H1 (cell line): ENCODE measurements around the gene NOL8. TPM values are rescaled to one million over a fixed set of nuclear protein-coding genes. Genes with fewer than 3 reads are reported as not detected.

ENCODE experiments used
- CTCF ChIA-PET: fragments of 300-600 bp; sonication (Branson Sonifier 250); formaldehyde crosslinking; loops from one replicate; lab custom pipeline; 2021; ENCODE audit not compliant: partially characterized antibody; lab: Charles Lee
- POLR2A ChIA-PET: fragments of 300-600 bp; sonication (Branson Sonifier 250); formaldehyde crosslinking; loops from one replicate; lab custom pipeline; 2021; ENCODE audit warnings: inconsistent platforms; ENCODE audit not compliant: partially characterized antibody; lab: Charles Lee
- DNase-seq, 2 experiments: peaks; one replicate each; pipeline versions ENCODE4 v3.0.0 to v3.0.0-alpha.2; 2010 to 2022; ENCODE audit warnings: low spot score in 2 of 2, low read depth in 1 of 2, mixed read lengths in 1 of 2
- FAIRE-seq: peaks from 2 replicates; lab custom pipeline; 2011; peaks lifted over from hg19 to GRCh38; lab: Jason Lieb, UNC
- H2AFZ ChIP-seq: 2 replicates; pipeline ENCODE4 v1.8.1; 2012; ENCODE audit warnings: low read length, inconsistent platforms
- H2AK5ac ChIP-seq: 2 replicates; pipeline ENCODE4 v1.6.1; 2013; ENCODE audit warnings: low read depth, low read length
- H2BK120ac ChIP-seq: replicated peaks from 2 replicates; pipeline ENCODE3; 2013; ENCODE audit warnings: low read depth, low read length, inconsistent platforms
- H2BK12ac ChIP-seq: 2 replicates; pipeline ENCODE4 v1.6.1; 2013; ENCODE audit warnings: low read depth, low read length
- H2BK15ac ChIP-seq: 2 replicates; pipeline ENCODE4 v1.6.1; 2013; ENCODE audit warnings: low read length
- H2BK20ac ChIP-seq: 2 replicates; pipeline ENCODE4 v1.6.1; 2013; ENCODE audit warnings: low read length
- H2BK5ac ChIP-seq: 2 replicates; pipeline ENCODE4 v1.6.1; 2013; ENCODE audit warnings: low read depth, low read length
- H3K14ac ChIP-seq: 2 replicates; pipeline ENCODE4 v1.6.1; 2013; ENCODE audit warnings: inconsistent platforms; ENCODE audit not compliant: insufficient read length
- H3K18ac ChIP-seq: 2 replicates; pipeline ENCODE4 v1.6.1; 2013; ENCODE audit warnings: low read length; ENCODE audit errors: extremely low read depth
- H3K23ac ChIP-seq: 2 replicates; pipeline ENCODE4 v1.6.1; 2013; ENCODE audit warnings: inconsistent platforms; ENCODE audit not compliant: insufficient read length
- H3K23me2 ChIP-seq: 2 replicates; pipeline ENCODE4 v1.6.1; 2013; ENCODE audit warnings: low read depth, low read length
- H3K27ac ChIP-seq: 2 replicates; pipeline ENCODE4 v1.6.1; 2011; ENCODE audit warnings: low read depth, low read length, inconsistent platforms
- H3K27me3 ChIP-seq, 4 experiments: replicated peaks in 1 of 4; 1 replicate in 1 of 4; 2 replicates in 3 of 4; pipeline versions ENCODE4 v1.6.1 to v1.8.1; 2011 to 2013; ENCODE audit warnings: low read length in 3 of 4, mild to moderate bottlenecking in 3 of 4, inconsistent platforms in 2 of 4, mixed read lengths in 2 of 4, moderate library complexity in 1 of 4; ENCODE audit not compliant: control insufficient read depth in 3 of 4, insufficient read depth in 3 of 4; ENCODE audit errors: extremely low read depth in 1 of 4
- H3K36me3 ChIP-seq, 4 experiments: 2 replicates each; pipeline versions ENCODE4 v1.6.1 to v1.8.1; 2011 to 2013; ENCODE audit warnings: mild to moderate bottlenecking in 4 of 4, low read length in 3 of 4, moderate library complexity in 2 of 4, control low read depth in 1 of 4, inconsistent platforms in 1 of 4; ENCODE audit not compliant: insufficient read depth in 4 of 4, control insufficient read depth in 2 of 4
- H3K4ac ChIP-seq: replicated peaks from 2 replicates; pipeline ENCODE3; 2013; ENCODE audit warnings: low read length, low read depth, mixed read lengths, inconsistent platforms; ENCODE audit not compliant: insufficient read length
- H3K4me1 ChIP-seq, 4 experiments: replicated peaks in 1 of 4; 1 replicate in 1 of 4; 2 replicates in 3 of 4; pipeline versions ENCODE4 v1.6.1 to v1.8.1; 2011 to 2013; ENCODE audit warnings: low read length in 3 of 4, inconsistent platforms in 2 of 4, mixed read lengths in 1 of 4; ENCODE audit not compliant: insufficient read depth in 4 of 4, control insufficient read depth in 3 of 4
- H3K4me2 ChIP-seq, 2 experiments: 2 replicates each; pipeline versions ENCODE4 v1.6.1 to v1.8.1; 2011 to 2013; ENCODE audit warnings: low read depth in 2 of 2, low read length in 2 of 2, control low read depth in 1 of 2, inconsistent platforms in 1 of 2, mild to moderate bottlenecking in 1 of 2; ENCODE audit not compliant: insufficient read depth in 1 of 2
- H3K4me3 ChIP-seq, 4 experiments: fragments of 200-600, 300-600 bp in 1 of 4; sonication (generic), shearing (Covaris generic), sonication (Bioruptor Twin) in 1 of 4; 2 replicates each; pipeline versions ENCODE4 v1.5.1 to v1.8.1; 2011 to 2016; ENCODE audit warnings: low read length in 4 of 4, low read depth in 3 of 4, control low read depth in 2 of 4, inconsistent platforms in 2 of 4, mild to moderate bottlenecking in 2 of 4, mixed read lengths in 1 of 4, moderate library complexity in 1 of 4; ENCODE audit not compliant: insufficient read depth in 2 of 4; ENCODE audit errors: extremely low read depth in 1 of 4
- H3K56ac ChIP-seq: replicated peaks from 2 replicates; pipeline ENCODE3; 2013; ENCODE audit warnings: low read depth, mild to moderate bottlenecking, mixed read lengths, low read length, inconsistent platforms; ENCODE audit not compliant: insufficient read length
- H3K79me1 ChIP-seq: 2 replicates; pipeline ENCODE4 v1.6.1; 2013; ENCODE audit warnings: low read depth, low read length, control low read depth
- H3K79me2 ChIP-seq, 2 experiments: 2 replicates each; pipeline versions ENCODE4 v1.6.1 to v1.8.1; 2012 to 2013; ENCODE audit warnings: low read length in 2 of 2, mild to moderate bottlenecking in 2 of 2, inconsistent platforms in 1 of 2; ENCODE audit not compliant: insufficient read depth in 2 of 2, control insufficient read depth in 1 of 2
- H3K9ac ChIP-seq, 4 experiments: replicated peaks in 1 of 4; 1 replicate in 1 of 4; 2 replicates in 3 of 4; pipeline versions ENCODE4 v1.6.1 to v1.8.1; 2011 to 2013; ENCODE audit warnings: low read depth in 3 of 4, low read length in 3 of 4, control low read depth in 2 of 4, mild to moderate bottlenecking in 2 of 4, moderate library complexity in 2 of 4, inconsistent platforms in 1 of 4; ENCODE audit errors: extremely low read depth in 1 of 4
- H3K9me3 ChIP-seq, 2 experiments: 2 replicates each; pipeline versions ENCODE4 v1.6.1 to v1.8.1; 2012 to 2013; ENCODE audit warnings: mild to moderate bottlenecking in 2 of 2, moderate library complexity in 2 of 2, control low read depth in 1 of 2, inconsistent platforms in 1 of 2, low read depth in 1 of 2, low read length in 1 of 2, mixed read lengths in 1 of 2; ENCODE audit not compliant: insufficient read depth in 2 of 2
- H4K20me1 ChIP-seq, 2 experiments: replicated peaks in 1 of 2; 2 replicates each; pipeline versions ENCODE3 to v1.8.1; 2011 to 2013; ENCODE audit warnings: inconsistent platforms in 2 of 2, low read length in 2 of 2, mild to moderate bottlenecking in 1 of 2; ENCODE audit not compliant: insufficient read depth in 2 of 2, control insufficient read depth in 1 of 2
- H4K5ac ChIP-seq: 2 replicates; pipeline ENCODE4 v1.6.1; 2013; ENCODE audit warnings: low read length, low read depth, mixed read lengths, inconsistent platforms; ENCODE audit not compliant: insufficient read length
- H4K8ac ChIP-seq: 2 replicates; pipeline ENCODE4 v1.8.0; 2013; ENCODE audit warnings: mild to moderate bottlenecking, moderate library complexity, low read length, inconsistent platforms; ENCODE audit not compliant: insufficient read depth; ENCODE audit errors: extremely low read depth
- H4K91ac ChIP-seq: replicated peaks from 2 replicates; pipeline ENCODE3; 2013; ENCODE audit warnings: low read length, mixed read lengths, inconsistent platforms; ENCODE audit not compliant: insufficient read length
- TCF12 ChIP-seq: IDR thresholded peaks from 2 replicates; pipeline ENCODE4 v1.6.1; 2011; ENCODE audit warnings: low read depth, mild to moderate bottlenecking, low read length
- polyA plus RNA-seq, 7 experiments: library from polyadenylated mRNA; depleted of rRNA in 3 of 7; stranded (reverse) in 5 of 7; unstranded in 2 of 7; fragments of >200 nt in 5 of 7; fragments of 200-250 nt in 2 of 7; gene quantifications; 1 replicate in 5 of 7; 2 replicates in 1 of 7; 4 replicates in 1 of 7; pipeline versions ENCODE4 v1.2.1 to v1.2.3, GENCODE V29; 2011 to 2013; ENCODE audit warnings: missing spikeins in 2 of 7, mixed read lengths in 2 of 7
- total RNA-seq: library from RNA; stranded (reverse); fragmentation: NEBNext Ultra II Directional; extraction: Animal tissue kit (Norgen Biotek cat#: 25700); gene quantifications from 2 replicates; pipeline ENCODE4 v1.2.1, GENCODE V29; 2021

NOL8 gene
- total and polyA plus RNA-seq, 2 of the 8 experiments (the other 6 are each of a cell fraction or from before 2014, with no cell fraction given) = 6.2 to 30.4 TPM

- FAIRE-seq = no peak
Observed at GRCh38 chr9:92350740-92351133, 25.6 kb upstream of the NOL8 start.

More at GRCh38 chr9:92350740-92351133, 25.6 kb upstream of the NOL8 start:
- Histone ChIP-seq H3K4me1 (no peaks in the 10 kb centered on the region), H2BK12ac (no peak overlapping the region), H2BK120ac (no peak overlapping the region), H4K5ac (no peak overlapping the region), H2BK5ac (no peak overlapping the region), H3K18ac (no peak overlapping the region), H3K36me3 (no peaks in the 10 kb centered on the region; a peak in 1 of 8 replicates), H3K27me3 (no peaks in the 10 kb centered on the region), H3K56ac (no peak overlapping the region), H3K9me3 (no peaks in the 10 kb centered on the region), H4K91ac (no peak overlapping the region), H2BK15ac (no peak overlapping the region), H3K79me1 (no peaks in the 10 kb centered on the region), H3K4me2 (no peak overlapping the region), H3K23me2 (no peaks in the 10 kb centered on the region), H3K4me3 (no peak overlapping the region), H3K27ac (no peak overlapping the region), H3K9ac (no peak overlapping the region), H3K23ac (no peak overlapping the region), H3K14ac (no peak overlapping the region), H3K4ac (no peak overlapping the region), H2AK5ac (no peak overlapping the region), H4K20me1 (peaks cover 0 to 2% of the 10 kb centered on the region in 2 experiments), H4K8ac (no peak overlapping the region), H2BK20ac (no peak overlapping the region), H2AFZ (no peak overlapping the region), H3K79me2 (no peaks in the 10 kb centered on the region)
- ChIA-PET CTCF (no interaction called here), POLR2A (no interaction called here)
- TF ChIP-seq TCF12 = no peak
- no peak for DNase-seq
